BJ (cell line): Measurements from ENCODE around the gene KRT15. TPM values are rescaled to one million over a fixed set of nuclear protein-coding genes. Genes with fewer than 3 reads are reported as not detected.

Experiments used
- CTCF ChIA-PET: fragments of 350-600 bp; formaldehyde crosslinking; extraction: SDS; loops from one replicate; lab custom pipeline; 2021; ENCODE audit warnings: antibody characterized with exemption, inconsistent platforms; lab: Yijun Ruan, JAX
- POLR2A ChIA-PET: fragments of 300-600 bp; sonication (Branson Sonifier 250); formaldehyde crosslinking; extraction: SDS; loops from one replicate; lab custom pipeline; 2021; ENCODE audit warnings: antibody characterized with exemption; lab: Charles Lee
- DNase-seq: peaks from one replicate; pipeline ENCODE4 v3.0.0-alpha.2; 2011; ENCODE audit warnings: low read depth
- H3K27me3 ChIP-seq: 2 replicates; pipeline ENCODE4 v1.6.0; 2011; ENCODE audit warnings: low read length; ENCODE audit not compliant: control insufficient read depth, insufficient read depth
- H3K36me3 ChIP-seq: 2 replicates; pipeline ENCODE4 v1.5.1; 2011; ENCODE audit warnings: low read length; ENCODE audit not compliant: control insufficient read depth, insufficient read depth
- H3K4me3 ChIP-seq: 2 replicates; pipeline ENCODE4 v1.5.1; 2011; ENCODE audit warnings: low read depth, mild to moderate bottlenecking, control low read depth, low read length
- polyA minus RNA-seq: library from RNA; depleted of rRNA, polyadenylated mRNA; stranded (reverse); fragments of >200 nt; gene quantifications from 2 replicates; pipeline ENCODE4 v1.2.3, GENCODE V29; 2011; rRNA and poly(A)+ RNA removed
- polyA plus RNA-seq: library from polyadenylated mRNA; depleted of rRNA; stranded (reverse); fragments of >200 nt; gene quantifications from 2 replicates; pipeline ENCODE4 v1.2.3, GENCODE V29; 2011; rRNA removed
- TF ChIP-seq, protein P1 (sequence below): IDR thresholded peaks from 2 replicates; pipeline ENCODE4 v1.5.1; 2011; ENCODE audit warnings: low read depth, mild to moderate bottlenecking, control low read depth, inconsistent platforms, low read length, moderate library complexity; ENCODE audit not compliant: insufficient read depth

The KRT15 gene
- polyA plus RNA-seq: 2.0 and 2.7 TPM in 2 replicates
- polyA minus RNA-seq: 0.52 and 1.1 TPM in 2 replicates

GRCh38 chr17:41518789-41519449 is at the start of gene KRT15:
KRT15 (minus strand) TSS chr17:41518890; CDS start chr17:41518827, 63 bp downstream.
- no peak within 1 kb of the TSS for H3K4me3 ChIP-seq
- TF ChIP-seq, protein P1, sequence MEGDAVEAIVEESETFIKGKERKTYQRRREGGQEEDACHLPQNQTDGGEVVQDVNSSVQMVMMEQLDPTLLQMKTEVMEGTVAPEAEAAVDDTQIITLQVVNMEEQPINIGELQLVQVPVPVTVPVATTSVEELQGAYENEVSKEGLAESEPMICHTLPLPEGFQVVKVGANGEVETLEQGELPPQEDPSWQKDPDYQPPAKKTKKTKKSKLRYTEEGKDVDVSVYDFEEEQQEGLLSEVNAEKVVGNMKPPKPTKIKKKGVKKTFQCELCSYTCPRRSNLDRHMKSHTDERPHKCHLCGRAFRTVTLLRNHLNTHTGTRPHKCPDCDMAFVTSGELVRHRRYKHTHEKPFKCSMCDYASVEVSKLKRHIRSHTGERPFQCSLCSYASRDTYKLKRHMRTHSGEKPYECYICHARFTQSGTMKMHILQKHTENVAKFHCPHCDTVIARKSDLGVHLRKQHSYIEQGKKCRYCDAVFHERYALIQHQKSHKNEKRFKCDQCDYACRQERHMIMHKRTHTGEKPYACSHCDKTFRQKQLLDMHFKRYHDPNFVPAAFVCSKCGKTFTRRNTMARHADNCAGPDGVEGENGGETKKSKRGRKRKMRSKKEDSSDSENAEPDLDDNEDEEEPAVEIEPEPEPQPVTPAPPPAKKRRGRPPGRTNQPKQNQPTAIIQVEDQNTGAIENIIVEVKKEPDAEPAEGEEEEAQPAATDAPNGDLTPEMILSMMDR: peak; percentile 24; the same call in 1 of the 2 replicates
- H3K27me3 ChIP-seq: no peaks in the 10 kb centered on the region
- DNase-seq: no peak
- CTCF ChIA-PET: interaction anchor here (1.9 kb wide), 1 partner anchor 144 kb away, joined by 6 read pairs; no protein-coding TSS in a partner anchor
- POLR2A ChIA-PET: interaction anchor here (0.6 kb wide), 1 partner anchor 11 kb away, joined by 4 read pairs; no protein-coding TSS in a partner anchor
- H3K36me3 ChIP-seq: peaks cover under 1% of the 10 kb centered on the region; the same call in 1 of the 2 replicates

DNA sequence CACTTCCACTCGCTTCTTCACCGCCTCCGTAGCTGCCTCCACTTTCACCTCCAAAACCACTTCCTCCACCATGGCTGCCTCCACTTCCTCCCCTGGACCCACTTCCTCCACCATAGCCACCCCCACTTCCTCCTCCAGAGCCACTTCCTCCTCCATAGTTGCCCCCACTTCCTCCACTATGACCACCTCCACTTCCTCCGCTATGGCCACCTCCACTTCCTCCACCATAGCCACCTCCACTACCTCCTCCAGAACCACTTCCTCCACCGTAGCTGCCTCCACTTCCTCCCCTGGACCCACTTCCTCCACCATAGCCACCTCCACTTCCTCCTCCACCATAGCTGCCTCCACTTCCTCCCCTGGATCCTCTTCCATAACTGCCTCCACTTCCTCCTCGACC is 48.6 kb upstream of the KRT15 start:
- ChIA-PET CTCF (interaction anchor here (0.6 to 2.1 kb wide), 8 partner anchors 10 to 96 kb away, joined by 3 to 6 read pairs (median 4); no protein-coding TSS in a partner anchor), POLR2A (no interaction called here)
- Histone ChIP-seq H3K36me3 (no peaks in the 10 kb centered on the region), H3K4me3 (no peak overlapping the region), H3K27me3 (peaks cover 22% of the 10 kb centered on the region)
- TF ChIP-seq, protein P1: no peak
- DNase-seq: no peak

- POLR2A ChIA-PET: interaction anchor here (0.6 to 0.7 kb wide), 2 partner anchors 97 to 1531 kb away, joined by 3 to 4 read pairs; no protein-coding TSS in a partner anchor
- Histone ChIP-seq H3K27me3 (peaks cover 15% of the 10 kb centered on the region), H3K36me3 (no peaks in the 10 kb centered on the region), H3K4me3 (no peak overlapping the region)
- TF ChIP-seq, protein P1: no peak
- no peak for DNase-seq
- CTCF ChIA-PET: interaction anchor here (0.6 to 2.0 kb wide), 6 partner anchors 9 to 98 kb away, joined by 3 to 12 read pairs (median 6); no protein-coding TSS in a partner anchor
Observed at GRCh38 chr17:41565338-41565737, 46.6 kb upstream of the KRT15 start.

- no peak for DNase-seq
- CTCF ChIA-PET: interaction anchor here (0.7 to 1.4 kb wide), 2 partner anchors 14 to 85 kb away, joined by 4 read pairs; no protein-coding TSS in a partner anchor
- Histone ChIP-seq H3K36me3 (no peaks in the 10 kb centered on the region), H3K27me3 (peaks cover 10% of the 10 kb centered on the region), H3K4me3 (no peak overlapping the region)
- TF ChIP-seq, protein P1: no peak
- POLR2A ChIA-PET: no interaction called here
Observed at GRCh38 chr17:41563607-41564170, 45.0 kb upstream of the KRT15 start.

- Histone ChIP-seq H3K4me3 (no peak overlapping the region), H3K36me3 (no peaks in the 10 kb centered on the region), H3K27me3 (peaks cover 9% of the 10 kb centered on the region)
- ChIA-PET CTCF (no interaction called here), POLR2A (no interaction called here)
- no peak for DNase-seq
- TF ChIP-seq, protein P1: no peak
Observed at GRCh38 chr17:41561554-41561953, 42.9 kb upstream of the KRT15 start.
